Fibroblast of the conjunctiva (primary cell): ENCODE measurements around the gene THY1.

Experiments
- DNase-seq: peaks from one replicate; pipeline ENCODE4 v3.0.0-alpha.2; 2010; ENCODE audit warnings: low read depth

Gene THY1

GRCh38 chr11:119382101-119382500 is 40.9 kb downstream of the THY1 start:
- DNase-seq: no peak

- peak; percentile 91 for DNase-seq
Observed at GRCh38 chr11:119381181-119381988, 41.6 kb downstream of the THY1 start, which contains the start of gene USP2. Gene USP2 (minus strand): TSS chr11:119381690. CDS start chr11:119373480, 8,210 bp downstream.

DNA sequence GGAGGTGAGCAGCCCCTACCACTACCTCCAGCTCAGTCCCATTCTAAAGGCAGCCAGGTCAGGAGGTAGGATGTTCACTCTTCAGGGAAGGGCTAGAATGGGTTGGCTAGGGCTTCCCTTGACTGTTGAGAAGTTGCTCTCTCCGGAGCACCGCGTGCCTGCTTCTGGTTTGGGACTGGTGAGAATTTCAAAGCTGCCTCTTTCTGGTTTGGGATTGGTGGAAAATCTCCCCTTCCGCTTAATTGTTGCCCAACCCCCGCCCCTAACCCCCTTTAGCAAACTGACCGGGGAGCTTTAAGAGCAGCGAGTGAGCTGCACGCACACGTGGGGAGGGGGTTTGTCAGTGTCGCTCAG is 42.2 kb downstream of the THY1 start:
- no peak for DNase-seq

DNA sequence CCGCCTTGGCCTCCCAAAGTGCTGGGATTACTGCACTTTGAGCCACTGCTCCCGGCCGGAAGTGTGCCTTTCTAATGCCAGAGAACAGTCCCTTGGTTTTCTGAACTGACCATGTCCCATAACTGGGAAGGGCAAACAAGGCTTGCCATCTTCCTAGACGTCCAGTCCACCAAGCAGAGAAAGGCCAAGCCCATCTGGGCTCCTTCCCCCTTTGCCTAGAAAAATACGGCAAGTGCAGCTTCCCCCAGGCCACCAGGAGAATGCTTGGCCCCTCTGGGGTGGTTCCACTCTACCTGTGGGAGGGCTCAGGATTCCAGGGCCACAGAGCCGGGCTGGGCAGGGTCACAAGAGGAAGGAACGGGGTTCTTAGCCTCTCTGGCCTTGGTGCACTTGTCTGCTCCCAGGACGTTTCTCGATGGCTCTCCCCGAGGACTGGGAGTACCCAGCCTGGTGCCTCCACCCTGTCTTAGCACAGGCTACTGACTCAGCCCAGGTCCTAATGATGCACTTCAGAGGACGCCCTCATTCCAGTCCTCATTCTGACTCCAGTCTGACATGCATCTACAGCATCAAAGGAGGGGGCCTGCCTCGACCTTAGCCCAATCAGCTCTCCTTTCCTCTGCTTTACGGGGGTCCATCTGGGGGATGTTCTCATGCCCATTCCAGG is 42.7 kb downstream of the THY1 start:
- no peak for DNase-seq

DNA sequence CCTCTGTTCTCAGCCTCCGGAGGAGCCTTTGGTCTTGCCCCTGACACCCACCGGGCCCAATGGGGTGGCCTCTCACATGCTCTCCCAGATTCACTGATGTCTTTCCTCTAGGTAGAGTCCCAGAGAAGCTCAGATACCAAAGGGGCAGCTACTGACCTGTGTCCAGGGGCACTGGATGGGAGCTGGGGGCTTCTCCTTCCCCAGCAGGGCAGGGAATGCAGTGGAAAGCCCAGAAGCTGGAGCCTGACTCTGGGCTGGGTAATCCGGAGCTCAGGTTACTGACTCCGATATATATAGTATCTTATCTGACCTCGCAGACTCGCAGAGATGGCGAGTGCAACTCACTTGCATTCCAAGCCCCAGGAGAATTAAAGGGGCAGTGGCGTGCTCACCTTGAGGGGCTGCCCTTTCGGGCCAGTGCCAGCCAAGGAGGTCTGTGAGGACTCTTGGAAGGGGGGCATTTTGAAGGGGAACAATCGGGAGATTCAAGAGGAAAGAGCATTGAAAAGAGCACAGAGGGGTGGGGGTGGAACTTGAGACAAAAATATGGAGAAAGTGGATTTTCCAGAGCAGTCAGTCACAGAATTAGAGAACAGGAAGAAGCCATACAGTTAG is 44.0 kb downstream of the THY1 start:
- no peak for DNase-seq

GRCh38 chr11:119377961-119378667 is 44.9 kb downstream of the THY1 start:
- DNase-seq: no peak

DNA sequence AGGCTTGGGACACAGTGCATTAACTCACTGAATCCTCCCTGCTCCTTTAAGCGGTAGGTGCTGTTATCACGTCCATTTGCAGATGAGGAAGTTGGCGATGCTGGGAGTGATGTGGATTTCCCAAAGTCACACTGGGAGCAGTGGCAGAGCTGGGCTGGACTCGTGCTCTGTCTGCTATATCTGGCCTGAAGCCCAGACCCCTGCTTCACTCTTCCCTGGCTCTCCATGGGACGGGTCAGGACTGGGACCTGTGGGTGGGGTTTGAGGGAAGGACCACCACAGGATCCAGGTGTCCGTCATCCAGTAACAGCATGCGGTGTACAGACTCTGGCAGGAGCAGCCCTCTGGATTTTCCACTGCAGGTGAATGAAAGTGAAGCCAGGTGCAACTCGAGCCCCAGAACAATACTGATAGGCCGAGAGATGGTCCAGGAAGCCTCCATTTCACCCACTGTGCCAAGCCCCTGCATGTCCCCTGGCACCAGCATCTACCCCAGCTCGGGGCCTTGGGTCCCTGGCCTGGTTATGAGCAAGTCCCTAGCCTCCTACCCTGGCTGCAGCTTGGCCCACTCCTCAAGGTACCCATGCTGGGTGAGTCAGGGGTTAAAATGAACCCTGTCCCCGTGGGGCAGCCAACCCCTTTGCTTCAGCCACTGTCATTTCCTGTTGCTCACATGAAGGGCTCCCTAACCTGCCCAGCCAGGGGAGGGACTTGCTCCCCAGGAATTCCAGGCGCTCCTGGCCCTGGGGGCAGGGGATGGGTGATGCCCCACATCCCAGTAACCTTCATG is 45.7 kb downstream of the THY1 start:
- DNase-seq: no peak

DNA sequence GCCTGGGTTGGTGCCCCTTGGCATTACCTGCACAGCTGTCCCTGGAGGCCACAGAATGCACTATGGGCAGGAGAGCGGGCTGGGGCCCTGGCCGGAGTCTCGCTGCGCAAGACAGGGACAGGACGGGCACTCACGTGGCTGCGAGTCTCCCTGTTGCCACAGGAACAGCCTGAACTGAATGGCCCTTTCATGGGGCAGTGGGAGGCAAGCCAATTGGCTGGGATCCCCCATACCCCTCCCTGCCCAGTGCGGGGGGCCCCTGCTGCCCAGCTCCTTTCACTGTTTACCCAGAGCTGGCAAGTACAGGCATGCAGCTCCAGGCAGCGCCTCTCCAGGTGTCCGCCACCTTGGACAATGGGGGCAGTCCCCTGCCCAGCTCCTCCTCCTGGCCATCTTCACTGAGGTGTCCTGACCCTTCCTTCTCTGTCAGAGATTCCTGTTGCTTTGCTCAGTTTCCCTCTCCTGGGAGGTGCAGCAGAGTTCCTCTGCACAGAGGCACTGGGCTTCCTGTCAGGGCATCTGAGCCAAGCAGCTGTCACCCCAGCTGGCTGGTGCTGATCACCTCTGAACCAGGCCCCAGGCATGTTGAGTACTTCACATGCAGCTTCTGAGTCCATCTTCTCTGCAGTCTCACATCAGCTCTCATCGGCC is 46.6 kb downstream of the THY1 start:
- no peak for DNase-seq

DNA sequence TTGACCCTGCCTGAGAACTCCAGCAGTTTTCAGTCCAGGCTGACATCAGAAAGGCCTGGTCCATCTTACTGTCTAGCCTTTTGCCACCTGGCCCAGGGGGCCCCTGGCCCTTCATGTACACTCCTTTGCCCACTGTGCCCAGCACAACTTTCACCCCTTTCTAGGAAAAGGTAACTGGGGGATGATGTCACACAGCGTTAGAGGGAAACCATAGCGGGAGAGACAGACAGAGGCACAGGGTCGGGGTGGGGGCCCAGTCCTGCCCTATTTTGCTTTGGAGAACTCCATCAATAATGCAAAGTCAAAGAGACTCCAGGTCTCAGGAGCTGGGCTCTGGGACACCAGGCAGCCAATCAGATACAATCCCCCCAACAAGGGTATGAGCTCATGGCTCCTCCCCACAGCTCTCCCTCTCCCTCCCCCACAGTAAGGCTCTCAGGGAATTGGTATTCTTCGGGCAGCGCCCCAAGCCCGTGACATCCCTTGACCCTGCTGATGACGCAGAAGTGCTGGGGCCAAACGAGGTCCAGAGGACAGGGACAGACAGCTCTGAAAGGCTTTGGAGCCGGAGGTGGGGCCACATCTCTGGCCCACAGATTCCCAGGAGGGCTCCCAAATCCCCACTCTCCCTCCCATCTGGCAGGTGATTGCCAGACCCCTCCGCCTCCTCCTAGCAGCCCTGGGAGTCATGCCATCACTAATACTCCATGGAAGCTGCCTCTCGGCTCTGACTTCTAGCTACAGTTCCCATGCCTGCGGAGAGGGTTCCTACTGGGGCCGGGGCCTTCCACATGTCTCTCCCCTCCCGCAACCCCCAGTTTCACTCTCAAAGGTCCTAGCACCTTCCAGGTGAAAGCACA is 47.4 kb downstream of the THY1 start:
- peak; percentile 80 for DNase-seq

DNA sequence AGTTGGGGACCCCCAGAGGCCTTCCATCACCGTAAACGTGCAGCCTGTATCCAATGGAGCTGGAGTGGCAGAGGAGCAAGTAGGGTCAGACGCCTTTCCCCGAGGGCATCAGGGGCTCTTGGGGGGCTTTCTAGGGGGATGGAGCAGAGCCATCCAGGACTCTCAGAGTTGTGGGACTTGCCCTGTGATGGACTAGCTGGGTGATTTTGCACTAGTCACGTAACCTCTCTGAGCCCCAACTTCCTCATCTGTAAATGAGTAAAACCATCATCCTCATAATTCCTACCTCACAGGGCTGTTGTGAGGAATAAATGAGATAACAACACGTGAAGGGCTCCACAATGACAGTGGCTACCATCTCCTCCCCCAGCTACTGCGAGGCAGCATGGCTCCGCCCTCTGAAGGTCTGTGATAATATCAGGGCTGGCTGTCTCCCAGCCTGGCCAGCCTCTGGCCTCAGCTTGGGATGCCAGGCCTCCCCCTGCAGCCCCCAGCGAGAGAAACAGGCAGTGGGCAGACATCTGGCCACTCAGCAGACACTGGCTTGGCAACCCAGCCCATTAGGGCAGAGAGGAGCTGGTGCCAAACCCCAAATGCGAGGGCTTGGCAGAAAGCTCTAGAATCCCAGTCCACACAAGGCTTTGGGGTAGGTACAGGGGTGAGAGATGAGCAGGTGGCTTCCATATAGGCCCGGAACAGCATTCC is 48.2 kb downstream of the THY1 start:
- DNase-seq: no peak

DNA sequence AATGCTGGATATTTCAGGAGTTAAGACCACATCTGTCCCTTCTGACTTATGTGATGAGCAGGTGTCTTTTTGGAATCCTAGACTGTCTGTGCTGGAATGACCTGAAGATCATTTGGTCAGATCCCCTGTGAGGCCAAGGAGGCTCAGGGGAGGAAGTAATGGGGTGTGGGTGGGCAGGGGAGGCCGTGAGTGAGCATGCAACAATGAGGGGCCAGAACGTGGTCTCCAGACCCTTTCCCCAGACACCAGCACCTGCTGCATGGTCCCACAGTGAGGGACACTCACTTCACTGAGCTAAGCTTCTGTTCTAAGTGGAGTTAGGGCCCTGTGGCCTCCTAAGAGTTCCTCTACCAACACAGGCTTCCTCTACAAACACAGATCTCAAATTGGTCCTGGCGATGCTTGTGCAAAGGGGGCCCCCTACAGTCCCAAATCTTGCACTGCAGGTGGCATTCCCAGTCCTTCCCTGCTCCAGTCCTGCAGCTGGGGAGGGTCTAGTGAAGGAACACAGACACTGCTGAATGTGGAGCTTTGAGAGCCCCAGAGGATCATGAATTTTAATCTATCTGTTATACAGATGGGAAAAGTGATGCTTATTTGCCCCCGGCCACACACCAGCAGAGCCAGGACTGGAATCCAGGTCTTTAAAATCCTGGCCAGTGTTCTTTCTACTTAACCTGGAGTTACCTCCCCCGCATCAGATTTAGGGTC is 48.9 kb downstream of the THY1 start:
- peak; percentile 77 for DNase-seq

DNA sequence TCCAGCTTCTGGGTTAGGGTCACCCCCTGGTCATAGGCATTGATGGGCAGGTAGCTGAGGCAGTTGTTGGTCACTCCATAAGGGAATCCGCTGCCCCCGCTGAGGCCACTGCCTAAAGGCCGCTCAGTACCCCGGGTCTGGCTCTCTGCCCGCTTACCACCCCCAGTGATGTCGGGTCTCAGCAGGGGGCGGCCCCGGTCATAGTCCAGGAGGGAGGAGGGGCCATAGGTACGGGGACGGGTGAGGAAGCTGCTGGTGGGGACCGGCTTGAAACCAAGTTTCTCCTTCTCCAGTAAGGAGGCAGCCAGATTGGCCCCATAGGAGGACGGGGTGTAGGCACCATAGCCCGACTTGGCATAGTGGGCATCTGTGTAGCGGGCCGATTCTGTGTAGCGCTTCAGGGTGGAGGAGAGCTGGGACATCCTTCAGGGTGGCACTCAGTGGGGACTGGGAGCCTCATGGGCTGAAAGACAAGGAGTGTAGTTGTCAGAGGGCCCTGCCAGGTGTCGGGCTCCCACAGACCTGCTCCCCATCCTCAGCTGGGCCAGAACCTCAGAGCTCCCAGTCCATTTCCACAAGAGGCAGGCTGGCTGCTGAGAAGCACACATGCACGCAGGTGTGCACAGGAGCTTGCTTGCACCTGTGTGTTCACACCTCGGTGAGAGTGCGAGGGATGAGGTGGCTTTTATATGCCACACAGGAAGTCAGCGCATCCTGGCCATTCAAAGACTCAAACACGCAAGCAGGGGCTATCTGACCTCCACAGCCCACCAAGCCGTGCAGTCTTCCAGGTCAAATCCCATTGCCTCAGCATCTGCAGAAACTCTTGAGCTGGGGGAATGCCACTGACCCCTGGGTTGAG is 49.7 kb downstream of the THY1 start:
- no peak for DNase-seq

DNA sequence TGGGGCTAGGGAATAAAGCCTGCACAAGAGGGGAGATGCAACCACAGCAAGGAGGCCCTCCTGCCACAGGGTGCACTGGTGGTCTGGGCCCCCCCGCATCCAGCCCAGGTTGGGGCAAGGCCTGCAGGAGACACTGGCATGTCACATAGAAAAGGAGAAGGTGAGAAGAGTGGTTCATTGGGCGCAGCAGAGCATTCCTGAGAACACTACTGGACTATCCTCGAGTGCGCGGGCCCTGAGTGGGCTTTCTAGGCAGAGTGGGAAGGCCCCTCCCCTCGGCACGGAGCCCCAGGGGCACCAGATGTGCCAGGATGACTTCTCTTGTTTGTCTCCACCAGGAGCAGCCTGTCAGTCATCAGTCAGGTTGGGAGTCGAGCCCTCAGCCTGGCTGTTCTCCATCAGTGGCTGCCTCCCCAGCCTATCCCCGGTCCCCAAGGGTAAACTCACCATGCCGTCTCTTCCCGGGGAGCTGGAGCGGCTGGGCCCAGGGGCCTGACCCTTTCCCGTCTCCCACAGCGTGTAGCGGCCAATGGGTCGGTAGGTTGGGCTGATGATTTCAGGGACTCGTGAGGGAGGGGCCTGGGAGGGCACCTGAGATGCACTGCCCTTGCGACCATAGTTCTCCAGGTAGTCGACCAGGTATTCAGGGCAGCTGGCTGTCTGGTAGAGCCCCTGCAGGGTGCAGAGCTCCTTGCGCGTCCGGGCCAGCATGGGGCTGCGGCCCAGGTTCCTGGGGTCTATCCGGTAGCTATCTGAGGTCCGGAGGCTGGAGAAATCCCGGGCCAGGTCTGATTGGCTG is 50.5 kb downstream of the THY1 start:
- no peak for DNase-seq

GRCh38 chr11:119371778-119372182 is 51.2 kb downstream of the THY1 start:
- no peak for DNase-seq

- DNase-seq: no peak
Observed at GRCh38 chr11:119371067-119371601, 51.8 kb downstream of the THY1 start.

- no peak for DNase-seq
Observed at GRCh38 chr11:119370486-119371046, 52.4 kb downstream of the THY1 start.
